WTC11 (cell line): ENCODE measurements around the gene ABLIM2. TPM values are rescaled to one million over a fixed set of nuclear protein-coding genes. Genes with fewer than 3 reads are reported as not detected.
A peak's percentile ranks its signal among the peaks of the same experiment; 100 is the strongest.

Source experiments
- ATAC-seq: fragments of 200-7000 bp; cut with Tn5 transposase; 2 replicates; pipeline ENCODE4 v1.10.0; 2021; ENCODE audit warnings: mild to moderate bottlenecking, moderate library complexity
- CTCF ChIA-PET: fragments of 300-600 bp; sonication (Branson Sonifier 250); formaldehyde crosslinking; loops from one replicate; lab custom pipeline; 2021; ENCODE audit warnings: antibody characterized with exemption; lab: Charles Lee
- POLR2A ChIA-PET: fragments of 350-600 bp; sonication (Branson Sonifier 250); formaldehyde crosslinking; loops from one replicate; lab custom pipeline; 2021; ENCODE audit warnings: antibody characterized with exemption; lab: Charles Lee
- DNase-seq: peaks from one replicate; pipeline ENCODE4 v3.0.0; 2021; ENCODE audit warnings: low spot score
- H3K27ac Mint-ChIP-seq: 2 replicates; pipeline ENCODE4 v1.8.0; 2021; ENCODE audit warnings: mixed read lengths
- H3K27me3 Mint-ChIP-seq: 2 replicates; pipeline ENCODE4 v1.8.0; 2021; ENCODE audit warnings: low read depth, mild to moderate bottlenecking, moderate library complexity, mixed read lengths
- H3K36me3 Mint-ChIP-seq: 2 replicates; pipeline ENCODE4 v1.8.0; 2021; ENCODE audit warnings: mixed read lengths
- H3K4me1 Mint-ChIP-seq: 2 replicates; pipeline ENCODE4 v1.8.0; 2022; ENCODE audit warnings: mixed read lengths
- H3K4me3 Mint-ChIP-seq: 2 replicates; pipeline ENCODE4 v1.8.0; 2021; ENCODE audit warnings: mild to moderate bottlenecking, moderate library complexity, mixed read lengths
- H3K9me3 Mint-ChIP-seq: 2 replicates; pipeline ENCODE4 v1.8.0; 2021; ENCODE audit warnings: mixed read lengths
- CREB1 ChIP-seq: sonication (generic); formaldehyde crosslinking; IDR thresholded peaks from 2 replicates; pipeline ENCODE4 v1.8.0; 2023; ENCODE audit warnings: mild to moderate bottlenecking, missing genetic modification reagents
- ESRRA ChIP-seq: sonication (generic); formaldehyde crosslinking; IDR thresholded peaks from 2 replicates; pipeline ENCODE4 v1.8.1; 2022; ENCODE audit warnings: mild to moderate bottlenecking, missing genetic modification reagents, borderline replicate concordance
- FOXJ3 ChIP-seq: sonication (generic); formaldehyde crosslinking; IDR thresholded peaks from 2 replicates; pipeline ENCODE4 v1.9.0; 2021; ENCODE audit warnings: missing genetic modification reagents, mild to moderate bottlenecking, borderline replicate concordance
- FOXP1 ChIP-seq: sonication (generic); formaldehyde crosslinking; IDR thresholded peaks from 2 replicates; pipeline ENCODE4 v1.8.0; 2022; ENCODE audit warnings: missing genetic modification reagents, mild to moderate bottlenecking, moderate library complexity, borderline replicate concordance
- IRF1 ChIP-seq: sonication (generic); formaldehyde crosslinking; IDR thresholded peaks from 2 replicates; pipeline ENCODE4 v1.8.0; 2023; ENCODE audit warnings: missing genetic modification reagents
- MAX ChIP-seq: sonication (generic); formaldehyde crosslinking; IDR thresholded peaks from 2 replicates; pipeline ENCODE4 v1.8.0; 2022; ENCODE audit warnings: mild to moderate bottlenecking, missing genetic modification reagents
- NFE2L1 ChIP-seq: sonication (generic); formaldehyde crosslinking; IDR thresholded peaks from 2 replicates; pipeline ENCODE4 v1.8.1; 2023; ENCODE audit warnings: missing genetic modification reagents
- NR2C2 ChIP-seq: sonication (generic); formaldehyde crosslinking; IDR thresholded peaks from 2 replicates; pipeline ENCODE4 v1.8.0; 2022; ENCODE audit warnings: mild to moderate bottlenecking, missing genetic modification reagents
- RORB ChIP-seq: fragments of 250-450 bp; sonication (Bioruptor Pico); IDR thresholded peaks from 2 replicates; pipeline ENCODE4 v1.9.0; 2021; ENCODE audit warnings: mild to moderate bottlenecking
- USF1 ChIP-seq: sonication (generic); formaldehyde crosslinking; IDR thresholded peaks from 2 replicates; pipeline ENCODE4 v1.8.0; 2022; ENCODE audit warnings: mild to moderate bottlenecking, missing genetic modification reagents
- ZNF317 ChIP-seq: sonication (generic); formaldehyde crosslinking; IDR thresholded peaks from 2 replicates; pipeline ENCODE4 v1.8.1; 2023; ENCODE audit warnings: low read depth, mild to moderate bottlenecking, moderate library complexity, missing genetic modification reagents, borderline replicate concordance
- ZSCAN18 ChIP-seq: fragments of 250-450 bp; sonication (Bioruptor Pico); IDR thresholded peaks from 2 replicates; pipeline ENCODE4 v2.1.2; 2022; ENCODE audit warnings: mild to moderate bottlenecking, moderate library complexity
- total RNA-seq: library from RNA; stranded (reverse); gene quantifications from 3 replicates; pipeline ENCODE4 v1.2.3, GENCODE V29; 2021
- TF ChIP-seq, protein P1 (sequence below): fragments of 250-450 bp; sonication (Bioruptor Pico); IDR thresholded peaks from 2 replicates; pipeline ENCODE4 v1.9.0; 2021; ENCODE audit warnings: moderate library complexity, mild to moderate bottlenecking, inconsistent platforms, borderline replicate concordance
- TF ChIP-seq, protein P2 (sequence below): sonication (generic); formaldehyde crosslinking; IDR thresholded peaks from 2 replicates; pipeline ENCODE4 v1.8.0; 2022; ENCODE audit warnings: mild to moderate bottlenecking, missing genetic modification reagents
- TF ChIP-seq, protein P3 (sequence below): sonication (generic); formaldehyde crosslinking; IDR thresholded peaks from 2 replicates; pipeline ENCODE4 v1.8.1; 2023; ENCODE audit warnings: mild to moderate bottlenecking, missing genetic modification reagents, moderate library complexity
- TF ChIP-seq, protein P4 (sequence below): fragments of 250-450 bp; sonication (Bioruptor Pico); IDR thresholded peaks from 2 replicates; pipeline ENCODE4 v1.9.0; 2021; ENCODE audit warnings: mild to moderate bottlenecking

Gene ABLIM2
- total RNA-seq, 1 experiment from 2014 or later: 2.6 TPM

DNA sequence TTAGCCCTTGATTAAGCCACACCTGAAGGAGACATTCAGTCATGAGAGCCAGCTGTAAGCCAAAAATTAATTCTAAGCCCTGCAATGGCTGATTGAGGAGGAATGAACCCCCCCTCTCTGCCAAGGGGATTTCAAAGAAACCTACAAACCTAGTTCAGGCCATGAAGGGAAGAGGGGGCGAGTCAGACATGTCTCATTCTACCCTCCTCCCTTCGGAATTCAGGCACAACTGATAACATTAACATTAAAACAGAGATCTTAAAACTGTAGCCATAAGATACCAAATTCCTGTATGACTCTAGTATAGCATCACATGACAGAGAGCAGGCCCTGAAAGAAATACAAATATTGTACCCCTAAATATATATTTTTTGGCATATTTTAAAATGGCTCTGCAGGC lies 178.6 kb downstream of the ABLIM2 start:
- no peak for DNase-seq
- ATAC-seq: no peak
- peaks cover 43% of the 10 kb centered on the region for H3K4me1 Mint-ChIP-seq
- peaks cover 6% of the 10 kb centered on the region for H3K36me3 Mint-ChIP-seq
- peak overlapping the region; percentile 80 for H3K27ac Mint-ChIP-seq
- peaks cover 6% of the 10 kb centered on the region; the same call in 1 of the 2 replicates for H3K9me3 Mint-ChIP-seq
- ChIA-PET CTCF (interaction anchor here (0.6 to 2.5 kb wide), 6 partner anchors 14 to 218 kb away, joined by 3 to 17 read pairs (median 4); no protein-coding TSS in a partner anchor), POLR2A (interaction anchor here (0.7 kb wide), 1 partner anchor 347 kb away, joined by 3 read pairs; no protein-coding TSS in a partner anchor)
- TF ChIP-seq, protein P1, sequence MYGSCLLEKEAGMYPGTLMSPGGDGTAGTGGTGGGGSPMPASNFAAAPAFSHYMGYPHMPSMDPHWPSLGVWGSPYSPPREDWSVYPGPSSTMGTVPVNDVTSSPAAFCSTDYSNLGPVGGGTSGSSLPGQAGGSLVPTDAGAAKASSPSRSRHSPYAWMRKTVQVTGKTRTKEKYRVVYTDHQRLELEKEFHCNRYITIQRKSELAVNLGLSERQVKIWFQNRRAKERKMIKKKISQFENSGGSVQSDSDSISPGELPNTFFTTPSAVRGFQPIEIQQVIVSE (CRISPR knock-in tag): no peak
- TF ChIP-seq CREB1: no peak
- TF ChIP-seq FOXJ3: no peak
- no peak for TF ChIP-seq NFE2L1 (CRISPR knock-in tag)
- no peak for TF ChIP-seq MAX
- TF ChIP-seq NR2C2 (CRISPR knock-in tag): no peak
- no peak for TF ChIP-seq ZNF317 (CRISPR knock-in tag)
- no peak for TF ChIP-seq ESRRA (CRISPR knock-in tag)
- TF ChIP-seq, protein P2, sequence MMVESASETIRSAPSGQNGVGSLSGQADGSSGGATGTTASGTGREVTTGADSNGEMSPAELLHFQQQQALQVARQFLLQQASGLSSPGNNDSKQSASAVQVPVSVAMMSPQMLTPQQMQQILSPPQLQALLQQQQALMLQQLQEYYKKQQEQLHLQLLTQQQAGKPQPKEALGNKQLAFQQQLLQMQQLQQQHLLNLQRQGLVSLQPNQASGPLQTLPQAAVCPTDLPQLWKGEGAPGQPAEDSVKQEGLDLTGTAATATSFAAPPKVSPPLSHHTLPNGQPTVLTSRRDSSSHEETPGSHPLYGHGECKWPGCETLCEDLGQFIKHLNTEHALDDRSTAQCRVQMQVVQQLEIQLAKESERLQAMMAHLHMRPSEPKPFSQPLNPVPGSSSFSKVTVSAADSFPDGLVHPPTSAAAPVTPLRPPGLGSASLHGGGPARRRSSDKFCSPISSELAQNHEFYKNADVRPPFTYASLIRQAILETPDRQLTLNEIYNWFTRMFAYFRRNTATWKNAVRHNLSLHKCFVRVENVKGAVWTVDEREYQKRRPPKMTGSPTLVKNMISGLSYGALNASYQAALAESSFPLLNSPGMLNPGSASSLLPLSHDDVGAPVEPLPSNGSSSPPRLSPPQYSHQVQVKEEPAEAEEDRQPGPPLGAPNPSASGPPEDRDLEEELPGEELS (CRISPR knock-in tag): no peak
- no peak overlapping the region for H3K4me3 Mint-ChIP-seq
- H3K27me3 Mint-ChIP-seq: no peaks in the 10 kb centered on the region; the same call in 1 of the 2 replicates

GRCh38 chr4:7979652-7979968 lies 179.0 kb downstream of the ABLIM2 start:
- ATAC-seq: peak; percentile 57
- Mint-ChIP-seq H3K27ac (peak overlapping the region; percentile 80), H3K9me3 (peaks cover 6% of the 10 kb centered on the region; the same call in 1 of the 2 replicates), H3K4me3 (no peak overlapping the region), H3K27me3 (no peaks in the 10 kb centered on the region; the same call in 1 of the 2 replicates), H3K36me3 (peaks cover 6% of the 10 kb centered on the region), H3K4me1 (peaks cover 43% of the 10 kb centered on the region)
- TF ChIP-seq ZSCAN18: no peak
- TF ChIP-seq NFE2L1 (CRISPR knock-in tag): no peak
- TF ChIP-seq FOXJ3: no peak
- no peak for TF ChIP-seq RORB (CRISPR knock-in tag)
- TF ChIP-seq, protein P3, sequence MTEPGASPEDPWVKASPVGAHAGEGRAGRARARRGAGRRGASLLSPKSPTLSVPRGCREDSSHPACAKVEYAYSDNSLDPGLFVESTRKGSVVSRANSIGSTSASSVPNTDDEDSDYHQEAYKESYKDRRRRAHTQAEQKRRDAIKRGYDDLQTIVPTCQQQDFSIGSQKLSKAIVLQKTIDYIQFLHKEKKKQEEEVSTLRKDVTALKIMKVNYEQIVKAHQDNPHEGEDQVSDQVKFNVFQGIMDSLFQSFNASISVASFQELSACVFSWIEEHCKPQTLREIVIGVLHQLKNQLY (CRISPR knock-in tag): no peak
- no peak for DNase-seq
- CTCF ChIA-PET: interaction anchor here (0.7 to 2.5 kb wide), 6 partner anchors 12 to 644 kb away, joined by 3 to 17 read pairs (median 4); no protein-coding TSS in a partner anchor
- POLR2A ChIA-PET: interaction anchor here (0.5 to 0.6 kb wide), 2 partner anchors 26 to 48 kb away, joined by 3 read pairs; no protein-coding TSS in a partner anchor

DNA sequence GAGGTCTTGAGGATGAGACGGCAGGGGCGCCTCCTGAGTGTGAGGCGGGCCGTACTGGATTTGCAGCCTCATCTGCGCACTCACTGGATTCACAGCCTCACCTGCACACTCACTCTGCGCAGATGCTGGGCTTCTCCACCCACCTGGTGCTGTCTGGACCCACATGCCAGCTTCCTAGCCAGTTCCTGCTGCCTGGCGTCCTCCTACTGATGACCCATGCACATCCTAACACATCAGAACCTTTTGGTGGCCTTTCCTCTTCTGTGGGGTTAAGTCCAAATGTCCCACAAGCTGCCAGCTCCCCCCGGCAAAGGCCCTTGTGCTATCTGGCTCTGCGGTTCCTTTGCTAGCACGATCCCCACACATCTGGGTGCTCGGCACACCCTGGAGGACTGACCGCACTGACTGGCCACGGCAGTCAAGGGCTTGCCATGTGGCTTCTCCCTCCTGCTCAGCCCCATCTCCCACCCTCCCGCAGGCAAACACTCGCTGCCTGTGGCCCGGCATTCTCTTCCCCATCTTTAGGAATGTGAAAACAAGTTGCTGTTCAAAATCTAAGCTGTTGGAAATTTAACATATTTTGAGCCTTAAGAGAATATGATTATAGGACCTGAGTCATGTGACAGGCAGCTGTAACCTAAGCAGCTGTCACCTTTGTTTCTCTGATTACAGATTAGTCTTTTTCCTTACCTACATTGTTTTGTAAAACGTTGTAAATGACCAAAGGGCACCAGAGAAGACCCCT lies 179.5 kb downstream of the ABLIM2 start:
- no peaks in the 10 kb centered on the region; the same call in 1 of the 2 replicates for H3K27me3 Mint-ChIP-seq
- peak; percentile 50 for ATAC-seq
- CTCF ChIA-PET: interaction anchor here (0.7 to 2.5 kb wide), 7 partner anchors 12 to 643 kb away, joined by 3 to 17 read pairs (median 4); no protein-coding TSS in a partner anchor
- H3K27ac Mint-ChIP-seq: peak overlapping the region; percentile 80
- POLR2A ChIA-PET: interaction anchor here (0.5 to 0.6 kb wide), 2 partner anchors 26 to 47 kb away, joined by 3 read pairs; no protein-coding TSS in a partner anchor
- H3K36me3 Mint-ChIP-seq: peaks cover 6% of the 10 kb centered on the region
- no peak for DNase-seq
- peaks cover 43% of the 10 kb centered on the region for H3K4me1 Mint-ChIP-seq
- no peak overlapping the region for H3K4me3 Mint-ChIP-seq
- H3K9me3 Mint-ChIP-seq: peaks cover 6% of the 10 kb centered on the region; the same call in 1 of the 2 replicates
- TF ChIP-seq MAX (0 out of 2 replicates have a peak, but pooled peaks have one; percentile 21), FOXP1 (0 out of 2 replicates have a peak, but pooled peaks have one; percentile 27), IRF1 (CRISPR knock-in tag) (no peak), RORB (CRISPR knock-in tag) (no peak), USF1 (peak; percentile 65; the same call in 1 of the 2 replicates)
- TF ChIP-seq, protein P2 (CRISPR knock-in tag): no peak
- TF ChIP-seq, protein P4, sequence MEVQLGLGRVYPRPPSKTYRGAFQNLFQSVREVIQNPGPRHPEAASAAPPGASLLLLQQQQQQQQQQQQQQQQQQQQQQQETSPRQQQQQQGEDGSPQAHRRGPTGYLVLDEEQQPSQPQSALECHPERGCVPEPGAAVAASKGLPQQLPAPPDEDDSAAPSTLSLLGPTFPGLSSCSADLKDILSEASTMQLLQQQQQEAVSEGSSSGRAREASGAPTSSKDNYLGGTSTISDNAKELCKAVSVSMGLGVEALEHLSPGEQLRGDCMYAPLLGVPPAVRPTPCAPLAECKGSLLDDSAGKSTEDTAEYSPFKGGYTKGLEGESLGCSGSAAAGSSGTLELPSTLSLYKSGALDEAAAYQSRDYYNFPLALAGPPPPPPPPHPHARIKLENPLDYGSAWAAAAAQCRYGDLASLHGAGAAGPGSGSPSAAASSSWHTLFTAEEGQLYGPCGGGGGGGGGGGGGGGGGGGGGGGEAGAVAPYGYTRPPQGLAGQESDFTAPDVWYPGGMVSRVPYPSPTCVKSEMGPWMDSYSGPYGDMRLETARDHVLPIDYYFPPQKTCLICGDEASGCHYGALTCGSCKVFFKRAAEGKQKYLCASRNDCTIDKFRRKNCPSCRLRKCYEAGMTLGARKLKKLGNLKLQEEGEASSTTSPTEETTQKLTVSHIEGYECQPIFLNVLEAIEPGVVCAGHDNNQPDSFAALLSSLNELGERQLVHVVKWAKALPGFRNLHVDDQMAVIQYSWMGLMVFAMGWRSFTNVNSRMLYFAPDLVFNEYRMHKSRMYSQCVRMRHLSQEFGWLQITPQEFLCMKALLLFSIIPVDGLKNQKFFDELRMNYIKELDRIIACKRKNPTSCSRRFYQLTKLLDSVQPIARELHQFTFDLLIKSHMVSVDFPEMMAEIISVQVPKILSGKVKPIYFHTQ (CRISPR knock-in tag): no peak
